Mesenchymal stem cell (in vitro differentiated cells and primary cell): ENCODE results near the gene PRSS22.

Source experiments
- DNase-seq: peaks from one replicate; pipeline ENCODE4 v3.0.0-alpha.2; 2013
- H2AFZ ChIP-seq: one replicate; pipeline ENCODE4 v1.6.1; 2013; ENCODE audit warnings: low read depth, mild to moderate bottlenecking, control low read depth, inconsistent platforms, low read length, moderate library complexity
- H2AK5ac ChIP-seq: 2 replicates; pipeline ENCODE4 v1.6.1; 2013; ENCODE audit warnings: low read length, moderate library complexity, mild to moderate bottlenecking, inconsistent platforms; ENCODE audit not compliant: severe bottlenecking
- H2BK120ac ChIP-seq: one replicate; pipeline ENCODE4 v1.6.1; 2013; ENCODE audit warnings: low read depth, mild to moderate bottlenecking, inconsistent platforms, low read length, moderate library complexity
- H2BK12ac ChIP-seq, 2 experiments: one replicate each; pipeline ENCODE4 v1.6.1; 2013; ENCODE audit warnings: inconsistent platforms in 2 of 2, low read length in 2 of 2, mild to moderate bottlenecking in 2 of 2, moderate library complexity in 2 of 2, control low read depth in 1 of 2
- H2BK15ac ChIP-seq: one replicate; pipeline ENCODE4 v1.6.1; 2013; ENCODE audit warnings: mild to moderate bottlenecking, low read depth, inconsistent platforms; ENCODE audit not compliant: poor library complexity, severe bottlenecking
- H2BK5ac ChIP-seq: 2 replicates; pipeline ENCODE4 v1.6.1; 2013; ENCODE audit warnings: low read depth, mild to moderate bottlenecking, low read length, control low read depth, inconsistent platforms; ENCODE audit not compliant: poor library complexity, severe bottlenecking
- H3K14ac ChIP-seq, 2 experiments: one replicate each; pipeline ENCODE4 v1.6.1; 2013; ENCODE audit warnings: inconsistent platforms in 2 of 2, low read length in 2 of 2, control low read depth in 1 of 2, mild to moderate bottlenecking in 1 of 2, moderate library complexity in 1 of 2
- H3K18ac ChIP-seq, 2 experiments: one replicate each; pipeline ENCODE4 v1.6.1; 2013; ENCODE audit warnings: inconsistent platforms in 2 of 2, low read length in 2 of 2, control low read depth in 1 of 2, low read depth in 1 of 2, mild to moderate bottlenecking in 1 of 2
- H3K23ac ChIP-seq, 2 experiments: one replicate each; pipeline ENCODE4 v1.6.1; 2013; ENCODE audit warnings: inconsistent platforms in 2 of 2, low read length in 2 of 2, mild to moderate bottlenecking in 2 of 2, moderate library complexity in 2 of 2, control low read depth in 1 of 2
- H3K27ac ChIP-seq: 2 replicates; pipeline ENCODE4 v1.5.1; 2013; ENCODE audit warnings: mild to moderate bottlenecking, moderate library complexity, low read length, control low read depth, inconsistent platforms; ENCODE audit not compliant: poor library complexity, severe bottlenecking
- H3K27me3 ChIP-seq, 2 experiments: 2 replicates each; pipeline versions ENCODE4 v1.6.1 to v1.7.0; 2013; ENCODE audit warnings: low read length in 2 of 2, mild to moderate bottlenecking in 2 of 2, moderate library complexity in 2 of 2, control low read depth in 1 of 2, inconsistent platforms in 1 of 2; ENCODE audit not compliant: control insufficient read depth in 1 of 2, insufficient read depth in 1 of 2
- H3K36me3 ChIP-seq, 2 experiments: 2 replicates each; pipeline versions ENCODE4 v1.6.1 to v1.7.0; 2013; ENCODE audit warnings: low read length in 2 of 2, control low read depth in 1 of 2, inconsistent platforms in 1 of 2, low read depth in 1 of 2, mild to moderate bottlenecking in 1 of 2; ENCODE audit not compliant: insufficient read depth in 2 of 2, control insufficient read depth in 1 of 2
- H3K4ac ChIP-seq, 2 experiments: one replicate each; pipeline ENCODE4 v1.6.1; 2013; ENCODE audit warnings: inconsistent platforms in 2 of 2, low read length in 2 of 2, mild to moderate bottlenecking in 2 of 2, moderate library complexity in 2 of 2, control low read depth in 1 of 2, low read depth in 1 of 2
- H3K4me1 ChIP-seq: 2 replicates; pipeline ENCODE4 v1.6.1; 2013; ENCODE audit warnings: low read depth, low read length, control low read depth; ENCODE audit not compliant: control insufficient read depth, insufficient read depth
- H3K4me2 ChIP-seq: 2 replicates; pipeline ENCODE4 v1.6.1; 2013; ENCODE audit warnings: low read length, mild to moderate bottlenecking, inconsistent platforms; ENCODE audit not compliant: poor library complexity, severe bottlenecking
- H3K4me3 ChIP-seq, 2 experiments: 2 replicates each; pipeline versions ENCODE4 v1.5.1 to v1.7.0; 2013; ENCODE audit warnings: low read length in 2 of 2, mild to moderate bottlenecking in 2 of 2, control low read depth in 1 of 2, low read depth in 1 of 2; ENCODE audit not compliant: insufficient read depth in 1 of 2
- H3K79me1 ChIP-seq: replicated peaks from 2 replicates; pipeline ENCODE4 v1.6.1; 2013; ENCODE audit warnings: mild to moderate bottlenecking, control low read depth, low read length, inconsistent platforms; ENCODE audit not compliant: poor library complexity, severe bottlenecking
- H3K9ac ChIP-seq: 2 replicates; pipeline ENCODE4 v1.7.0; 2013; ENCODE audit warnings: mild to moderate bottlenecking, low read length, moderate library complexity
- H3K9me3 ChIP-seq: 2 replicates; pipeline ENCODE4 v1.7.0; 2013; ENCODE audit warnings: mild to moderate bottlenecking, low read length; ENCODE audit not compliant: control insufficient read depth
- H4K8ac ChIP-seq: one replicate; pipeline ENCODE4 v1.6.1; 2013; ENCODE audit warnings: inconsistent platforms, mild to moderate bottlenecking, low read length, moderate library complexity
- H4K91ac ChIP-seq: one replicate; pipeline ENCODE4 v1.6.1; 2013; ENCODE audit warnings: mild to moderate bottlenecking, low read length, inconsistent platforms
- WGBS: methylation state at CpG from one replicate; pipeline ENCODE4 v1.1.7; 2013; ENCODE audit warnings: mixed read lengths; 5-methylcytosine and 5-hydroxymethylcytosine counted together

PRSS22 gene

DNA sequence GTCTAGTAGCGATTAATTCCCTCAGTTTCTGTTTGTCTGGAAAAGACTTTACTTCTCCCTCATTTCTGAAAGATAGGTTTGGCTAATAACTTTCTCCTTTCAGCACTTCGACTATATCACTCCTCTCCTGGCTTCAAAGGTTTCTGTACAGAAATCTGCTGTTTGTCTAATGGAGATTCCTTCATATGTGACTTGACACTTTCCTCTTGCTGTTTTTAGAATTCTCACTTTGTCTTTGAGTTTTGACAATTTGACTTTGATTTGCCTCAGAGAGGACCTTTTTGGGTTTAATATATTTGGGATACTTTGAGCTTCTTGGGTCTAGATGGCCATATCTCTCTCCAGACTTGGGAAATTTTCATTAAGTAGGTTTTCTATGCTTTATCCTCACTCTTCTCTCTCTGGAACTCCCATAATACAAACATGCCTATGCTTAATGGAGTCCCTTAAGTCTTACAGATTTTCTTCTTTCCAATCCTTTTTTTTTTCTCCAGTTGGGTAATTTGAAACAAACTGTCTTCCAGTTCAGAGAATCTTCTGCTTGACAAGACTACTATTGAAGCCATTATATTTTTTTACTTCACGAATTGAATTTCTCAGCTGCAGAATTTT is 48.7 kb downstream of the PRSS22 start:
- H3K18ac ChIP-seq: no peak overlapping the region
- no peak overlapping the region for H4K91ac ChIP-seq
- H3K79me1 ChIP-seq: no peaks in the 10 kb centered on the region
- no peak overlapping the region for H2BK120ac ChIP-seq
- no peak for DNase-seq
- no peak overlapping the region for H4K8ac ChIP-seq
- no peak overlapping the region for H3K4ac ChIP-seq
- H3K36me3 ChIP-seq: no peaks in the 10 kb centered on the region
- peaks cover 6% of the 10 kb centered on the region for H3K4me1 ChIP-seq
- H3K4me2 ChIP-seq: no peak overlapping the region
- no peak overlapping the region for H3K14ac ChIP-seq
- H3K9ac ChIP-seq: no peak overlapping the region
- no peak overlapping the region for H2AFZ ChIP-seq
- H3K23ac ChIP-seq: no peak overlapping the region
- peaks cover 26% of the 10 kb centered on the region for H3K9me3 ChIP-seq
- H2BK5ac ChIP-seq: no peak overlapping the region
- H2BK15ac ChIP-seq: no peak overlapping the region
- no peak overlapping the region for H3K27ac ChIP-seq
- H2AK5ac ChIP-seq: no peak overlapping the region
- WGBS: 77% methylated on average over 2 of the region's 3 CpGs
- H3K4me3 ChIP-seq: no peak overlapping the region
- H3K27me3 ChIP-seq: peaks cover 32 to 72% of the 10 kb centered on the region in 2 experiments
- no peak overlapping the region for H2BK12ac ChIP-seq

DNA sequence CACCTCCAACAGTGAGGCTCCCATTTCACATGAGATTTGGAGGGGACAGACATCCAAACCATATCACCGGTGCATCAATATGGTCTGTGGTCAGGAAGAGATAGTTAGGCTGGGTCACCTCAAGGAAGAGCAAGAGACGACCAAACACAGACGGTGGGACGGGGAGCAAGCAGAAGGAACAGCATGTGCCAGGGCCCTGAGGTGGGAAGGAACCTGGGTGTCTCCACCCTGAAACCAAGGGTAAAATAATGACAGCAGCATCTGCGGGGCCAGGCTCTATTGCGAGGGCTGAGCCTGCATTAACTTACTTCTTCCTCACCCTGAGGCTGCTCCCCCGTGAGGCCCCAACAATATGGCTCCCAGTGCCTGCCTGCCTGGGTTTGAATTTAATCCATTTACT is 49.8 kb downstream of the PRSS22 start:
- Histone ChIP-seq H2AK5ac (no peak overlapping the region), H3K14ac (no peak overlapping the region), H3K18ac (no peak overlapping the region), H2BK120ac (no peak overlapping the region), H3K23ac (no peak overlapping the region), H3K4me3 (no peak overlapping the region), H3K9ac (no peak overlapping the region), H2BK12ac (no peak overlapping the region), H4K8ac (no peak overlapping the region), H2BK5ac (no peak overlapping the region), H3K27me3 (peaks cover 35 to 73% of the 10 kb centered on the region in 2 experiments), H3K4me1 (peaks cover 6% of the 10 kb centered on the region), H2AFZ (no peak overlapping the region), H3K4me2 (no peak overlapping the region), H3K9me3 (peaks cover 37% of the 10 kb centered on the region), H3K36me3 (no peaks in the 10 kb centered on the region), H3K4ac (no peak overlapping the region), H4K91ac (no peak overlapping the region), H3K79me1 (no peaks in the 10 kb centered on the region), H3K27ac (no peak overlapping the region), H2BK15ac (no peak overlapping the region)
- DNase-seq: no peak
- WGBS: 93% methylated on average over 5 of the region's 7 CpGs

DNA sequence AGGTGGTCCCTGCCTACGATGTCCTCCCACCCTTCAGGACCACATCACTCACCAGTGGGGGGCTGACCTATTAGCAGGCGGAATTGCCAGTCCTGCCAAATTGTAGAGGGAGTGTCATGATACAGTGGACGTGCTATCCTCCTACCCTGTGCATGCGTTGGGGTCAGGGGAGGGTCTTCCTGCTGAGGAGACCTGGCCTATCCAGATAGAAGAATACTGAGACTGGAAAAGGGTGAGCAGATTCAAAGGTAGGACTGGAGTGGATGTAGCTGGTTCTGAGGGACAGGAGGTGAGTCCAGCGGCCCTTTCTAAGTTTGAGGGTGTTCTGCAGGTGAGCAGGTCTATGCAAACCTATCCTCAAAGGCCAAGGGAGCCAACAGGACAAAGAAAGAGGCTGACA is 51.7 kb downstream of the PRSS22 start:
- 81% methylated on average over 5 of the region's 5 CpGs for WGBS
- H3K27me3 ChIP-seq: peaks cover 24 to 61% of the 10 kb centered on the region in 2 experiments
- H2BK120ac ChIP-seq: no peak overlapping the region
- H3K36me3 ChIP-seq: no peaks in the 10 kb centered on the region
- no peak overlapping the region for H3K27ac ChIP-seq
- H3K18ac ChIP-seq: no peak overlapping the region
- no peak overlapping the region for H2BK5ac ChIP-seq
- H3K4ac ChIP-seq: no peak overlapping the region
- no peak overlapping the region for H2AK5ac ChIP-seq
- H3K9me3 ChIP-seq: peaks cover 42% of the 10 kb centered on the region
- H4K91ac ChIP-seq: no peak overlapping the region
- H2AFZ ChIP-seq: no peak overlapping the region
- DNase-seq: no peak
- no peaks in the 10 kb centered on the region for H3K79me1 ChIP-seq
- H3K4me3 ChIP-seq: no peak overlapping the region
- no peak overlapping the region for H3K14ac ChIP-seq
- H3K4me1 ChIP-seq: no peaks in the 10 kb centered on the region
- no peak overlapping the region for H4K8ac ChIP-seq
- H2BK15ac ChIP-seq: no peak overlapping the region
- H3K23ac ChIP-seq: no peak overlapping the region
- H3K9ac ChIP-seq: no peak overlapping the region
- H2BK12ac ChIP-seq: no peak overlapping the region
- H3K4me2 ChIP-seq: no peak overlapping the region

DNA sequence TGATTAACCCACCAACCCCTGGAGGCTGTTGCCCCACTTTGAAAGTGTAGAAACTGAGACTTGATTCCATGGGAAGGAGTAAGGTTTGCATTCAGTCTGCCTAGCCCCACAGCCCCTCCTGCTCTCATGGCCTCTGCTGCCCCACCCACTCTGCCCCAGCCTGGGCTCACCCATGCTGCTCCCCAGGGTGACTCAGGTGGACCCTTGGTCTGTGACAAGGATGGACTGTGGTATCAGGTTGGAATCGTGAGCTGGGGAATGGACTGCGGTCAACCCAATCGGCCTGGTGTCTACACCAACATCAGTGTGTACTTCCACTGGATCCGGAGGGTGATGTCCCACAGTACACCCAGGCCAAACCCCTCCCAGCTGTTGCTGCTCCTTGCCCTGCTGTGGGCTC is 53.2 kb downstream of the PRSS22 start:
- Histone ChIP-seq H4K8ac (no peak overlapping the region), H3K4me1 (no peaks in the 10 kb centered on the region), H3K18ac (no peak overlapping the region), H2BK15ac (no peak overlapping the region), H3K9me3 (peaks cover 42% of the 10 kb centered on the region), H3K9ac (no peak overlapping the region), H3K4ac (no peak overlapping the region), H2AK5ac (no peak overlapping the region), H2BK5ac (no peak overlapping the region), H4K91ac (no peak overlapping the region), H3K4me3 (no peak overlapping the region), H3K36me3 (no peaks in the 10 kb centered on the region), H3K4me2 (no peak overlapping the region), H2BK12ac (no peak overlapping the region), H2AFZ (no peak overlapping the region), H3K27me3 (peaks cover 13 to 50% of the 10 kb centered on the region in 2 experiments), H3K79me1 (no peaks in the 10 kb centered on the region), H3K27ac (no peak overlapping the region), H3K14ac (no peak overlapping the region), H3K23ac (no peak overlapping the region), H2BK120ac (no peak overlapping the region)
- 97% methylated on average over 4 of the region's 4 CpGs for WGBS
- DNase-seq: no peak
